ENCODE measurements around the gene COG7.
A peak's percentile ranks its signal among the peaks of the same experiment; 100 is the strongest.

The COG7 gene

GRCh38 chr16:23362460-23363317 lies 90.3 kb downstream of the COG7 start:
- no peak for DNase-seq (ENCODE audit: low read depth, low spot score)

GRCh38 chr16:23359092-23359760 lies 93.8 kb downstream of the COG7 start:
- DNase-seq (ENCODE audit: low read depth, low spot score) = no peak

- no peak for DNase-seq (ENCODE audit: low read depth, low spot score)
Measured at GRCh38 chr16:23357761-23358290, 95.2 kb downstream of the COG7 start.

GRCh38 chr16:23356941-23357340 lies 96.0 kb downstream of the COG7 start:
- no peak for DNase-seq (ENCODE audit: low read depth, low spot score)

GRCh38 chr16:23355106-23355670 lies 97.8 kb downstream of the COG7 start:
- DNase-seq (ENCODE audit: low read depth, low spot score) = no peak

GRCh38 chr16:23354246-23354645 lies 98.7 kb downstream of the COG7 start:
- no peak for DNase-seq (ENCODE audit: low read depth, low spot score)

- DNase-seq (ENCODE audit: low read depth, low spot score) = no peak
Measured at GRCh38 chr16:23353440-23353839, 99.5 kb downstream of the COG7 start.

GRCh38 chr16:23351360-23351759 lies 101.6 kb downstream of the COG7 start:
- DNase-seq (ENCODE audit: low read depth, low spot score) = no peak

GRCh38 chr16:23348579-23349469 lies 104.2 kb downstream of the COG7 start:
- peak; percentile 33 for DNase-seq (ENCODE audit: low read depth, low spot score)

GRCh38 chr16:23345237-23345636 lies 107.8 kb downstream of the COG7 start:
- no peak for DNase-seq (ENCODE audit: low read depth, low spot score)

- DNase-seq (ENCODE audit: low read depth, low spot score) = no peak
Measured at GRCh38 chr16:23343643-23344612, 109.1 kb downstream of the COG7 start.

- DNase-seq (ENCODE audit: low read depth, low spot score) = no peak
Measured at GRCh38 chr16:23342083-23342640, 110.8 kb downstream of the COG7 start.

- DNase-seq (ENCODE audit: low read depth, low spot score) = no peak
Measured at GRCh38 chr16:23339787-23340186, 113.2 kb downstream of the COG7 start.

All from iPS DF 19.7 (cell line).